Kidney epithelial cell (primary cell): ENCODE results near the gene CXXC1. TPM values are rescaled to one million over a fixed set of nuclear protein-coding genes. Genes with fewer than 3 reads are reported as not detected.

ENCODE experiments used
- DNase-seq: peaks from one replicate; pipeline ENCODE4 v3.0.0-alpha.2; 2010; ENCODE audit warnings: low read depth
- H3K27me3 ChIP-seq: 2 replicates; pipeline ENCODE4 v1.6.0; 2011; ENCODE audit warnings: low read length; ENCODE audit not compliant: control insufficient read depth, insufficient read depth
- H3K36me3 ChIP-seq: 2 replicates; pipeline ENCODE4 v1.5.1; 2011; ENCODE audit warnings: low read length; ENCODE audit not compliant: control insufficient read depth, insufficient read depth
- H3K4me3 ChIP-seq: 2 replicates; pipeline ENCODE4 v1.5.1; 2011; ENCODE audit warnings: low read depth, mild to moderate bottlenecking, control low read depth, low read length
- CTCF ChIP-seq: IDR thresholded peaks from 2 replicates; pipeline ENCODE4 v1.5.1; 2011; ENCODE audit warnings: mild to moderate bottlenecking, moderate library complexity, low read length, control low read depth, inconsistent platforms; ENCODE audit not compliant: insufficient read depth, poor library complexity, severe bottlenecking
- total RNA-seq: library from RNA; depleted of rRNA; stranded (reverse); fragments of >200 nt; gene quantifications from 2 replicates; pipeline ENCODE4 v1.2.3, GENCODE V29; 2015

Gene CXXC1
- total RNA-seq, 1 donor from 2014 or later = 41.3 TPM

DNA sequence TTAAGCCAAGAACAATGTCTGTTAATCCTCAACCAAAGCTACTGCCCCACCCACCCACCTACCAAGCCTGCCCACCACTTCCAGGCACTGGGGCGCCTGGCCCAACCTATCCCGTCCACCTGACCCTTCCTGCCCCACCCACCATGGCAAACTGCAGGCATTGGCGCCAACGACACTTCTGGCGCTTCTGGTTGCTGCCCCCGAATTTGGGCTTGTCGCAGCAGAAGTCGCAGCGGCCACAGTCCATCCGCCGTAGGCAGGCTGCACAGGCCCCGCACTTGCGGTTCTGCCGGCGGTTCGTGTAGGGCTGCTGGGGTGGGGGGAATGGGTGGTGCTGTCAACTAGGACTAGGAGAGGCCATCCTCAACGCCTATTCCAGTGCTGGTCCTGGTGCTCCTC lies 13.4 kb downstream of the CXXC1 start:
- peaks cover 1% of the 10 kb centered on the region for H3K36me3 ChIP-seq
- no peak for DNase-seq
- no peak for TF ChIP-seq CTCF

DNA sequence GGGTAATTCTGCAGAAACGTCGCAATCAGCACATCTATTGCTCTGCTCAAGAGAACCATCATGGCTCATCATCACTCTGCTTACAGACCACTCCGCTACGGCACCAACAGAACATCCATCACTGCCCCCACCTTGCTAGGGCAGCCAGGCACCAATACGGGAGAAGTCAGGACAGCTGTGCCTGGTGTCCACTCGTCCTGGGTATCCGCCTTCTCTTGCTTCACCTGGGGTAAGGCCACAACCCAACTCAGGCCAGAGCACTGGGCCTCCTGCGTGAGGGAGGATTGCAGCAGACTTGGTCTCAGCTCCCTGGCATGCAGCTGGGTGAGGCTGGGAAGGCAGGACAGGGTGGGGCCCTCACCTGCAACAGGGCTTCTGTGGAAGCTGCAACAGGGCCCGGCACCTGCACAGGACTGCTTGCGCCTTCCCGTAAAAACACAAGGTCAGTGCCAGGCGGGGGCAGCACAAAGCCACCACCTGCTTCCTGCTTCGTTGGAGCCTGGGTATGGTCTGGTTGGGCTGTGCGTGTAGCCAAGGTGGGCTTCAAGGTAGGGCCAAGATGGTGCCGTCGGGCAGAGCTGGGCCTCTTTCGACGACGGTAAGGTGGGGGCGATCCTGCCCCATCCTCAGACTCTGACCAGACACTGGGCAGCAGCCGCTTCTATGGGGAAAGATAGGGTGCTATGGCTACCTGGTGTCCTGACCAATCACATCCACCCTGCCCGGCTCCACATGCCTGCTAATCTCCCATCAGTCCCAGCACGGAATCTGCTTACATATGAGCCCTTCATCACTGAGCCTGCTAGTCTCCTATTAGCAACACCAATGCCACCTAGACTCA lies 14.1 kb downstream of the CXXC1 start:
- Histone ChIP-seq H3K36me3 (peaks cover 1% of the 10 kb centered on the region), H3K27me3 (no peaks in the 10 kb centered on the region), H3K4me3 (no peak overlapping the region)
- DNase-seq = no peak
- TF ChIP-seq CTCF = no peak

More for the DNA sequence above, 13.4 kb downstream of the CXXC1 start:
- Histone ChIP-seq H3K27me3 (no peaks in the 10 kb centered on the region), H3K4me3 (no peak overlapping the region)

GRCh38 chr18:50272568-50272967 lies 14.9 kb downstream of the CXXC1 start:
- no peak for DNase-seq
- no peak overlapping the region for H3K4me3 ChIP-seq
- TF ChIP-seq CTCF = no peak
- no peaks in the 10 kb centered on the region for H3K27me3 ChIP-seq
- peaks cover 1% of the 10 kb centered on the region for H3K36me3 ChIP-seq

- TF ChIP-seq CTCF = peak; percentile 87
- Histone ChIP-seq H3K27me3 (no peaks in the 10 kb centered on the region), H3K4me3 (peak overlapping the region; percentile 53), H3K36me3 (no peaks in the 10 kb centered on the region)
- no peak for DNase-seq
These were observed 19.3 kb downstream of the CXXC1 start for GRCh38 chr18:50268022-50268747.

DNA sequence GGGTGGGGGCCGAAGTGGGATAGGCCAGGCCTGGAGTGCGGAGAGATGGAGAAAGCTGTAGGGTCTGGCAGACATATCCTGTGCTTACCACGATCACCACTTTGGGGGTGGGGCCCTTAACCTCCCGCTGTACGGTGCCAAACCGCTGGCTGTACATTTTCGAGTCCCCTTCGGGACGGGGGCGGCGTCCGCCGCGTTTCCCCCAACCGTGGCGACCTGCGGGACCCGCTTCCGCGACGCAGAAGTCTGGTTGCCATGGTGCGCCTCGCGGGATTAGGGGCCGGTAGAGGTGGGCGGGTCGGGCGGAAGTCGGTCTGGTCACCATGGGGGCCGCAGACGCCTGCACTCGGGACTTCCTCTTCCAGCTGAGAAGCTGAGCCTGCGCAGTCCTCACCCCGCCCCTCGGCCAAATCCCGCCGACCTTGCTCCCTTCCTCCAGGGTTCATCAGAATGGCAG lies 21.2 kb downstream of the CXXC1 start, which contains the start of gene CFAP53:
CFAP53 (minus strand) TSS at position 248 of the 457 bp plus-strand sequence; CDS start at position 157, 91 bp downstream.
- DNase-seq = peak; percentile 74
- TF ChIP-seq CTCF = no peak
- Histone ChIP-seq H3K36me3 (no peaks in the 10 kb centered on the region), H3K4me3 (peak within 1 kb of the TSS; percentile 85), H3K27me3 (no peaks in the 10 kb centered on the region)
